Loucy (cell line): ENCODE measurements around the gene INTS1.

Experiments used
- CTCF ChIP-seq: fragments of 200-600 bp; sonication (generic); conservative IDR thresholded peaks from 2 replicates; pipeline ENCODE4 v1.5.1; 2014; ENCODE audit warnings: mild to moderate bottlenecking, antibody characterized with exemption, low read length
- EZH2phosphoT487 ChIP-seq: fragments of 200-600 bp; IDR thresholded peaks from 2 replicates; pipeline ENCODE4 v1.6.1; 2018; ENCODE audit warnings: antibody characterized with exemption, mild to moderate bottlenecking, moderate library complexity, borderline replicate concordance

DNA sequence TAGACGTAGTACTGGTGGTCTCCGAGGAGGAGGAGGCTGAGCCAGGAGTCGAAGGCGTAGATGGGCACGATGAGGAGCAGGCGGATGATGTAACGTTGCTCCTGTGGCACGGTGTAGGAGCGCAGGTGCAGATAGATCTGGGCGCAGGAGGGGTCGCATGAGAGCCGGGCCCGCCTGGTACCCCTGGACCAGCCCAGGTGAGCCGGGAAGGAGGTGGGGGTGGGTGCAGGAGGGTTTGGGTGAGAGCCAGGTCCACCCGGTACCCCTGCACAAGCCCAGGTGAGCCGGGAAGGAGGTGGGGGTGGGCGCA, 46.6 kb upstream of the INTS1 start:
- TF ChIP-seq CTCF (no peak), EZH2phosphoT487 (no peak)
